Testis (tissue), 3 donors: Measurements from ENCODE around the gene GRXCR2. TPM values are rescaled to one million over a fixed set of nuclear protein-coding genes. Genes with fewer than 3 reads are reported as not detected.

Experiments
- DNase-seq: peaks from one replicate; pipeline ENCODE4 v3.0.0-alpha.2; 2019
- H3K27ac ChIP-seq, 2 donors: fragments of 200-600 bp; sonication (generic); one replicate each; pipeline ENCODE4 v1.5.1; 2019
- H3K27me3 ChIP-seq: fragments of 200-600 bp; sonication (generic); one replicate; pipeline ENCODE4 v1.5.1; 2019
- H3K36me3 ChIP-seq: fragments of 200-600 bp; sonication (generic); one replicate; pipeline ENCODE4 v1.5.1; 2017; ENCODE audit warnings: low read depth; ENCODE audit errors: missing control alignments
- H3K4me1 ChIP-seq: fragments of 200-600 bp; sonication (generic); one replicate; pipeline ENCODE4 v1.5.1; 2019
- H3K4me3 ChIP-seq, 2 donors: fragments of 200-600 bp; sonication (generic); one replicate each; pipeline ENCODE4 v1.5.1; 2017 to 2019
- H3K9me3 ChIP-seq: fragments of 200-600 bp; sonication (generic); one replicate; pipeline ENCODE4 v1.5.1; 2017
- CTCF ChIP-seq, 3 experiments: fragments of 450-650 bp in 2 of 3; fragments of 200-600 bp in 1 of 3; sonication (generic) in 1 of 3; IDR thresholded peaks; one replicate each; pipeline ENCODE4 v1.5.1; 2016 to 2019; ENCODE audit warnings: antibody characterized with exemption in 3 of 3, mild to moderate bottlenecking in 2 of 3, moderate library complexity in 1 of 3
- POLR2A ChIP-seq: fragments of 450-650 bp; IDR thresholded peaks from one replicate; pipeline ENCODE4 v1.6.1; 2017; ENCODE audit warnings: antibody characterized with exemption, mild to moderate bottlenecking, moderate library complexity
- WGBS, 2 donors: methylation state at CpG; one replicate each; pipeline ENCODE4 v1.1.5; 2018; 5-methylcytosine and 5-hydroxymethylcytosine counted together
- intact Hi-C: fragments of 100-400 bp; cut with DNase I; formaldehyde crosslinking; loops from one replicate; pipeline ENCODE4 v1.15.1; 2023; ENCODE audit warnings: low total_unique reads
- polyA plus RNA-seq: library from polyadenylated mRNA; stranded (reverse); fragments of 350-450 nt; fragmentation: Illumina TruSeq; extraction: RNeasy Lipid Tissue Mini Kit (QIAGEN cat#74804); gene quantifications from one replicate; pipeline ENCODE4 v1.2.3, GENCODE V29; 2014; ENCODE audit warnings: low read depth, low replicate concordance; ENCODE audit not compliant: insufficient read depth
- total RNA-seq, 2 donors: library from RNA; depleted of rRNA; stranded (reverse); fragments of >200 nt; gene quantifications; one replicate each; pipeline ENCODE4 v1.2.3, GENCODE V29; 2016

The GRXCR2 gene
- total and polyA plus RNA-seq, 3 donors from 2014 or later, result 0.31 to 0.99 TPM; not detected in 1

- intact Hi-C loops, result no loop called here
- no peaks in the 10 kb centered on the region for H3K36me3 ChIP-seq
- WGBS, 2 donors, result 86 to 94% methylated on average over 2 of the region's 2 CpGs
- TF ChIP-seq CTCF (IDR thresholded peaks at IDR 0.05) (no peak), POLR2A (no peak)
- H3K4me1 ChIP-seq, result no peaks in the 10 kb centered on the region
- no peak for DNase-seq
- no peak overlapping the region for H3K27ac ChIP-seq
- H3K9me3 ChIP-seq, result no peaks in the 10 kb centered on the region
- no peaks in the 10 kb centered on the region for H3K27me3 ChIP-seq
- H3K4me3 ChIP-seq, result no peak overlapping the region
Measured at GRCh38 chr5:145889611-145890010, 16.8 kb upstream of the GRXCR2 start.

GRCh38 chr5:145887976-145888574 lies 15.3 kb upstream of the GRXCR2 start:
- Histone ChIP-seq H3K4me3 (no peak overlapping the region), H3K36me3 (no peaks in the 10 kb centered on the region), H3K27me3 (no peaks in the 10 kb centered on the region), H3K27ac (no peak overlapping the region), H3K9me3 (no peaks in the 10 kb centered on the region), H3K4me1 (no peaks in the 10 kb centered on the region)
- intact Hi-C loops, result no loop called here
- peak; percentile 10 to 50 (median 41) for TF ChIP-seq CTCF (IDR thresholded peaks at IDR 0.05)
- TF ChIP-seq POLR2A, result no peak
- WGBS, 2 donors, result 74 to 75% methylated on average over 5 of the region's 5 CpGs
- DNase-seq, result peak; percentile 74

GRCh38 chr5:145887217-145887616 lies 14.4 kb upstream of the GRXCR2 start:
- DNase-seq, result no peak
- 71 to 78% methylated on average over 3 of the region's 3 CpGs for WGBS, 2 donors
- Histone ChIP-seq H3K27ac (no peak overlapping the region), H3K4me3 (no peak overlapping the region), H3K9me3 (no peaks in the 10 kb centered on the region), H3K27me3 (no peaks in the 10 kb centered on the region), H3K36me3 (no peaks in the 10 kb centered on the region), H3K4me1 (no peaks in the 10 kb centered on the region)
- TF ChIP-seq POLR2A, result no peak
- TF ChIP-seq CTCF (IDR thresholded peaks at IDR 0.05), result peak in 1 of 3 experiments; percentile 17
- intact Hi-C loops, result no loop called here

GRCh38 chr5:145874765-145875164 lies 2.0 kb upstream of the GRXCR2 start:
- WGBS, 2 donors, result 88 to 91% methylated on average over 2 of the region's 2 CpGs
- Histone ChIP-seq H3K36me3 (no peaks in the 10 kb centered on the region), H3K27me3 (no peaks in the 10 kb centered on the region), H3K27ac (no peak overlapping the region), H3K4me1 (peaks cover 4% of the 10 kb centered on the region), H3K4me3 (no peak overlapping the region), H3K9me3 (no peaks in the 10 kb centered on the region)
- no peak for TF ChIP-seq CTCF (IDR thresholded peaks at IDR 0.05)
- no peak for TF ChIP-seq POLR2A
- intact Hi-C loops, result no loop called here
- DNase-seq, result no peak

GRCh38 chr5:145872486-145872885 lies 328 bp downstream of the GRXCR2 start:
- DNase-seq, result no peak
- H3K27ac ChIP-seq, result no peak overlapping the region
- no peaks in the 10 kb centered on the region for H3K36me3 ChIP-seq
- peaks cover 4% of the 10 kb centered on the region for H3K4me1 ChIP-seq
- H3K27me3 ChIP-seq, result no peaks in the 10 kb centered on the region
- TF ChIP-seq POLR2A, result no peak
- TF ChIP-seq CTCF (IDR thresholded peaks at IDR 0.05), result no peak
- no peaks in the 10 kb centered on the region for H3K9me3 ChIP-seq
- intact Hi-C loops, result no loop called here
- 75 to 87% methylated on average over 8 of the region's 8 CpGs for WGBS, 2 donors
- H3K4me3 ChIP-seq, result no peak overlapping the region
